Spleen (tissue), 7 donors: Measurements from ENCODE around the gene CDH3.

Experiments used
- CTCF ChIP-seq, 11 experiments: fragments of 200-600 bp in 7 of 11; fragments of 450-650 bp in 4 of 11; sonication (generic) in 4 of 11; IDR thresholded peaks in 8 of 11; conservative IDR thresholded peaks in 3 of 11; 1 replicate in 7 of 11; 2 replicates in 4 of 11; pipeline versions ENCODE4 v1.4.0 to v1.8.0; 2016 to 2021; ENCODE audit warnings: antibody characterized with exemption in 11 of 11, inconsistent platforms in 4 of 11, mild to moderate bottlenecking in 1 of 11
- POLR2A ChIP-seq, 3 donors: fragments of 450-650 bp; IDR thresholded peaks; one replicate each; pipeline ENCODE4 v1.5.1; 2017; ENCODE audit warnings: antibody characterized with exemption in 3 of 3, mild to moderate bottlenecking in 1 of 3
- POLR2AphosphoS5 ChIP-seq, 3 donors: sonication (generic); formaldehyde crosslinking; IDR thresholded peaks; one replicate each; pipeline ENCODE4 v1.5.1; 2017; ENCODE audit warnings: antibody characterized with exemption in 3 of 3
- donor health status: DM: no; HTN: no; CAD: no; lungs with moderate emphysema.
- donor health status: DM: no; HTN: no; CAD: no.
- donor health status: DM: no; HTN: no; CAD: no.

- no peak for TF ChIP-seq POLR2AphosphoS5 (IDR thresholded peaks at IDR 0.05)
- no peak for TF ChIP-seq CTCF (IDR thresholded peaks at IDR 0.05 in 8 of 11, conservative IDR thresholded peaks at IDR 0.05 in 3 of 11)
- TF ChIP-seq POLR2A (IDR thresholded peaks at IDR 0.05), result no peak
Observed at GRCh38 chr16:68626557-68626956, 18.6 kb upstream of the CDH3 start.
